Mesenchymal stem cell (in vitro differentiated cells and primary cell): ENCODE measurements around the gene SLC24A4.
A peak's percentile ranks its signal among the peaks of the same experiment; 100 is the strongest.

Experiments
- DNase-seq: peaks from one replicate; pipeline ENCODE4 v3.0.0-alpha.2; 2013
- H2AFZ ChIP-seq: one replicate; pipeline ENCODE4 v1.6.1; 2013; ENCODE audit warnings: low read depth, mild to moderate bottlenecking, control low read depth, inconsistent platforms, low read length, moderate library complexity
- H2AK5ac ChIP-seq: 2 replicates; pipeline ENCODE4 v1.6.1; 2013; ENCODE audit warnings: low read length, moderate library complexity, mild to moderate bottlenecking, inconsistent platforms; ENCODE audit not compliant: severe bottlenecking
- H2BK120ac ChIP-seq: one replicate; pipeline ENCODE4 v1.6.1; 2013; ENCODE audit warnings: low read depth, mild to moderate bottlenecking, inconsistent platforms, low read length, moderate library complexity
- H2BK12ac ChIP-seq, 2 experiments: one replicate each; pipeline ENCODE4 v1.6.1; 2013; ENCODE audit warnings: inconsistent platforms in 2 of 2, low read length in 2 of 2, mild to moderate bottlenecking in 2 of 2, moderate library complexity in 2 of 2, control low read depth in 1 of 2
- H2BK15ac ChIP-seq: one replicate; pipeline ENCODE4 v1.6.1; 2013; ENCODE audit warnings: mild to moderate bottlenecking, low read depth, inconsistent platforms; ENCODE audit not compliant: poor library complexity, severe bottlenecking
- H2BK5ac ChIP-seq: 2 replicates; pipeline ENCODE4 v1.6.1; 2013; ENCODE audit warnings: low read depth, mild to moderate bottlenecking, low read length, control low read depth, inconsistent platforms; ENCODE audit not compliant: poor library complexity, severe bottlenecking
- H3K14ac ChIP-seq, 2 experiments: one replicate each; pipeline ENCODE4 v1.6.1; 2013; ENCODE audit warnings: inconsistent platforms in 2 of 2, low read length in 2 of 2, control low read depth in 1 of 2, mild to moderate bottlenecking in 1 of 2, moderate library complexity in 1 of 2
- H3K18ac ChIP-seq, 2 experiments: one replicate each; pipeline ENCODE4 v1.6.1; 2013; ENCODE audit warnings: inconsistent platforms in 2 of 2, low read length in 2 of 2, control low read depth in 1 of 2, low read depth in 1 of 2, mild to moderate bottlenecking in 1 of 2
- H3K23ac ChIP-seq, 2 experiments: one replicate each; pipeline ENCODE4 v1.6.1; 2013; ENCODE audit warnings: inconsistent platforms in 2 of 2, low read length in 2 of 2, mild to moderate bottlenecking in 2 of 2, moderate library complexity in 2 of 2, control low read depth in 1 of 2
- H3K27ac ChIP-seq: 2 replicates; pipeline ENCODE4 v1.5.1; 2013; ENCODE audit warnings: mild to moderate bottlenecking, moderate library complexity, low read length, control low read depth, inconsistent platforms; ENCODE audit not compliant: poor library complexity, severe bottlenecking
- H3K27me3 ChIP-seq, 2 experiments: 2 replicates each; pipeline versions ENCODE4 v1.6.1 to v1.7.0; 2013; ENCODE audit warnings: low read length in 2 of 2, mild to moderate bottlenecking in 2 of 2, moderate library complexity in 2 of 2, control low read depth in 1 of 2, inconsistent platforms in 1 of 2; ENCODE audit not compliant: control insufficient read depth in 1 of 2, insufficient read depth in 1 of 2
- H3K36me3 ChIP-seq, 2 experiments: 2 replicates each; pipeline versions ENCODE4 v1.6.1 to v1.7.0; 2013; ENCODE audit warnings: low read length in 2 of 2, control low read depth in 1 of 2, inconsistent platforms in 1 of 2, low read depth in 1 of 2, mild to moderate bottlenecking in 1 of 2; ENCODE audit not compliant: insufficient read depth in 2 of 2, control insufficient read depth in 1 of 2
- H3K4ac ChIP-seq, 2 experiments: one replicate each; pipeline ENCODE4 v1.6.1; 2013; ENCODE audit warnings: inconsistent platforms in 2 of 2, low read length in 2 of 2, mild to moderate bottlenecking in 2 of 2, moderate library complexity in 2 of 2, control low read depth in 1 of 2, low read depth in 1 of 2
- H3K4me1 ChIP-seq: 2 replicates; pipeline ENCODE4 v1.6.1; 2013; ENCODE audit warnings: low read depth, low read length, control low read depth; ENCODE audit not compliant: control insufficient read depth, insufficient read depth
- H3K4me2 ChIP-seq: 2 replicates; pipeline ENCODE4 v1.6.1; 2013; ENCODE audit warnings: low read length, mild to moderate bottlenecking, inconsistent platforms; ENCODE audit not compliant: poor library complexity, severe bottlenecking
- H3K4me3 ChIP-seq, 2 experiments: 2 replicates each; pipeline versions ENCODE4 v1.5.1 to v1.7.0; 2013; ENCODE audit warnings: low read length in 2 of 2, mild to moderate bottlenecking in 2 of 2, control low read depth in 1 of 2, low read depth in 1 of 2; ENCODE audit not compliant: insufficient read depth in 1 of 2
- H3K79me1 ChIP-seq: replicated peaks from 2 replicates; pipeline ENCODE4 v1.6.1; 2013; ENCODE audit warnings: mild to moderate bottlenecking, control low read depth, low read length, inconsistent platforms; ENCODE audit not compliant: poor library complexity, severe bottlenecking
- H3K9ac ChIP-seq: 2 replicates; pipeline ENCODE4 v1.7.0; 2013; ENCODE audit warnings: mild to moderate bottlenecking, low read length, moderate library complexity
- H3K9me3 ChIP-seq: 2 replicates; pipeline ENCODE4 v1.7.0; 2013; ENCODE audit warnings: mild to moderate bottlenecking, low read length; ENCODE audit not compliant: control insufficient read depth
- H4K8ac ChIP-seq: one replicate; pipeline ENCODE4 v1.6.1; 2013; ENCODE audit warnings: inconsistent platforms, mild to moderate bottlenecking, low read length, moderate library complexity
- H4K91ac ChIP-seq: one replicate; pipeline ENCODE4 v1.6.1; 2013; ENCODE audit warnings: mild to moderate bottlenecking, low read length, inconsistent platforms
- WGBS: methylation state at CpG from one replicate; pipeline ENCODE4 v1.1.7; 2013; ENCODE audit warnings: mixed read lengths; 5-methylcytosine and 5-hydroxymethylcytosine counted together

The SLC24A4 gene

GRCh38 chr14:92499234-92499633 is 176.3 kb downstream of the SLC24A4 start:
- H3K18ac ChIP-seq, result no peak overlapping the region
- H3K27me3 ChIP-seq, result no peaks in the 10 kb centered on the region
- no peak overlapping the region for H2BK120ac ChIP-seq
- no peak overlapping the region for H3K23ac ChIP-seq
- 94% methylated on average over 3 of the region's 3 CpGs for WGBS
- H4K91ac ChIP-seq, result no peak overlapping the region
- H2BK5ac ChIP-seq, result no peak overlapping the region
- no peak overlapping the region for H2AK5ac ChIP-seq
- no peak overlapping the region for H3K4me3 ChIP-seq
- no peak overlapping the region for H3K9ac ChIP-seq
- H3K27ac ChIP-seq, result no peak overlapping the region
- no peak overlapping the region for H3K14ac ChIP-seq
- H2AFZ ChIP-seq, result no peak overlapping the region
- peaks cover 13% of the 10 kb centered on the region for H3K4me1 ChIP-seq
- H3K36me3 ChIP-seq, result no peaks in the 10 kb centered on the region
- no peak overlapping the region for H2BK15ac ChIP-seq
- peak overlapping the region in 1 of 2 experiments; percentile 67 for H2BK12ac ChIP-seq
- H3K4me2 ChIP-seq, result no peak overlapping the region
- no peaks in the 10 kb centered on the region for H3K79me1 ChIP-seq
- H3K4ac ChIP-seq, result no peak overlapping the region
- no peaks in the 10 kb centered on the region for H3K9me3 ChIP-seq
- no peak overlapping the region for H4K8ac ChIP-seq
- DNase-seq, result no peak

GRCh38 chr14:92500491-92500941 is 177.6 kb downstream of the SLC24A4 start:
- no peaks in the 10 kb centered on the region for H3K79me1 ChIP-seq
- H3K4me2 ChIP-seq, result no peak overlapping the region
- H2AK5ac ChIP-seq, result no peak overlapping the region
- no peak overlapping the region for H4K8ac ChIP-seq
- no peak overlapping the region for H4K91ac ChIP-seq
- H3K4ac ChIP-seq, result no peak overlapping the region
- H2BK15ac ChIP-seq, result no peak overlapping the region
- no peak overlapping the region for H3K23ac ChIP-seq
- no peak overlapping the region for H3K27ac ChIP-seq
- peak overlapping the region in 1 of 2 experiments; percentile 21 for H2BK12ac ChIP-seq
- H3K18ac ChIP-seq, result no peak overlapping the region
- H3K36me3 ChIP-seq, result no peaks in the 10 kb centered on the region
- WGBS, result 90% methylated on average over 6 of the region's 6 CpGs
- H3K4me3 ChIP-seq, result no peak overlapping the region
- H2BK120ac ChIP-seq, result no peak overlapping the region
- no peak overlapping the region for H2AFZ ChIP-seq
- DNase-seq, result no peak
- H2BK5ac ChIP-seq, result no peak overlapping the region
- peaks cover 14% of the 10 kb centered on the region for H3K4me1 ChIP-seq
- H3K9me3 ChIP-seq, result no peaks in the 10 kb centered on the region
- no peak overlapping the region for H3K9ac ChIP-seq
- no peaks in the 10 kb centered on the region for H3K27me3 ChIP-seq
- no peak overlapping the region for H3K14ac ChIP-seq

GRCh38 chr14:92501891-92502351 is 179.0 kb downstream of the SLC24A4 start:
- Histone ChIP-seq H2AFZ (no peak overlapping the region), H2AK5ac (no peak overlapping the region), H3K9me3 (no peaks in the 10 kb centered on the region), H3K79me1 (no peaks in the 10 kb centered on the region), H2BK15ac (no peak overlapping the region), H3K9ac (no peak overlapping the region), H3K36me3 (no peaks in the 10 kb centered on the region), H3K4me1 (peaks cover 12% of the 10 kb centered on the region), H3K4me2 (no peak overlapping the region), H2BK12ac (no peak overlapping the region), H3K14ac (no peak overlapping the region), H3K27me3 (no peaks in the 10 kb centered on the region), H3K4me3 (no peak overlapping the region), H3K18ac (no peak overlapping the region), H4K91ac (no peak overlapping the region), H3K23ac (no peak overlapping the region), H3K27ac (no peak overlapping the region), H3K4ac (no peak overlapping the region), H2BK5ac (no peak overlapping the region), H2BK120ac (no peak overlapping the region), H4K8ac (no peak overlapping the region)
- DNase-seq, result no peak
- 71% methylated on average over 3 of the region's 5 CpGs for WGBS

- peaks cover 12% of the 10 kb centered on the region for H3K4me1 ChIP-seq
- H3K4me2 ChIP-seq, result no peak overlapping the region
- peak overlapping the region; percentile 70 for H4K91ac ChIP-seq
- no peak overlapping the region for H3K23ac ChIP-seq
- no peaks in the 10 kb centered on the region for H3K36me3 ChIP-seq
- no peak for DNase-seq
- H2BK15ac ChIP-seq, result no peak overlapping the region
- H2BK5ac ChIP-seq, result no peak overlapping the region
- no peak overlapping the region for H3K27ac ChIP-seq
- H3K4ac ChIP-seq, result peak overlapping the region; percentile 47 to 54
- no peak overlapping the region for H3K14ac ChIP-seq
- H3K4me3 ChIP-seq, result no peak overlapping the region
- peak overlapping the region; percentile 7 for H4K8ac ChIP-seq
- H3K79me1 ChIP-seq, result no peaks in the 10 kb centered on the region
- peak overlapping the region; percentile 64 to 68 for H2BK12ac ChIP-seq
- H3K18ac ChIP-seq, result peak overlapping the region in 1 of 2 experiments; percentile 68
- no peaks in the 10 kb centered on the region for H3K27me3 ChIP-seq
- no peak overlapping the region for H2AFZ ChIP-seq
- H2BK120ac ChIP-seq, result no peak overlapping the region
- no peak overlapping the region for H3K9ac ChIP-seq
- peak overlapping the region; percentile 60 for H2AK5ac ChIP-seq
- H3K9me3 ChIP-seq, result no peaks in the 10 kb centered on the region
- 91% methylated on average over 9 of the region's 9 CpGs for WGBS
These were observed 179.7 kb downstream of the SLC24A4 start for GRCh38 chr14:92502541-92503286.
